K562 (cell line): ENCODE measurements around the gene ADPRM. TPM values are rescaled to one million over a fixed set of nuclear protein-coding genes. Genes with fewer than 3 reads are reported as not detected.
"Not testable (repeated sequence)": the region's sequence is repeated elsewhere in the genome, so short reads cannot be mapped to it uniquely, and the experiment has no call there.

Experiments
- ATAC-seq: fragments of 200-7000 bp; cut with Tn5 transposase; 3 replicates; pipeline ENCODE4 v1.9.1; 2020; ENCODE audit warnings: moderate library complexity
- BruUV-seq: library from RNA; stranded (reverse); fragments of 400-500 nt; replicated peaks from 2 replicates; lab custom pipeline; 2021; lab: Mats Ljungman, UMichigan
- CTCF ChIA-PET: fragments of 300-600 bp; formaldehyde crosslinking; extraction: SDS; loops from one replicate; lab custom pipeline; 2021; ENCODE audit warnings: low intra/inter-chr PET ratio; lab: Yijun Ruan, JAX
- POLR2A ChIA-PET: fragments of 300-600, 350-650 bp; sonication (Branson Sonifier 250); formaldehyde crosslinking; extraction: SDS; loops from one replicate; lab custom pipeline; 2021; ENCODE audit warnings: antibody characterized with exemption, inconsistent platforms; lab: Yijun Ruan, JAX
- DNase-seq, 4 experiments: peaks; one replicate each; pipeline versions ENCODE4 v3.0.0 to v3.0.0-alpha.2; 2011 to 2018; ENCODE audit warnings: low spot score in 3 of 4, mixed read lengths in 3 of 4; ENCODE audit errors: extremely low read depth in 1 of 4
- FAIRE-seq: peaks from 2 replicates; lab custom pipeline; 2011; peaks lifted over from hg19 to GRCh38; lab: Jason Lieb, UNC
- H2AFZ ChIP-seq: 2 replicates; pipeline ENCODE4 v1.6.0; 2011; ENCODE audit warnings: low read depth, low read length, control low read depth, inconsistent platforms
- H3K27ac ChIP-seq: fragments of 200-600 bp; 3 replicates; pipeline ENCODE4 v1.8.0; 2011; ENCODE audit warnings: low read depth, mild to moderate bottlenecking, control low read depth, inconsistent platforms, low read length, moderate library complexity, mixed read lengths; ENCODE audit errors: extremely low read depth
- H3K27me3 ChIP-seq, 2 experiments: fragments of 300-600 bp in 1 of 2; 2 replicates in 1 of 2; 3 replicates in 1 of 2; pipeline versions ENCODE4 v1.6.0 to v1.8.0; 2011; ENCODE audit warnings: inconsistent platforms in 2 of 2, low read length in 2 of 2, mild to moderate bottlenecking in 1 of 2, mixed read lengths in 1 of 2, moderate library complexity in 1 of 2; ENCODE audit not compliant: control insufficient read depth in 2 of 2, insufficient read depth in 2 of 2
- H3K36me3 ChIP-seq: fragments of 300-600 bp; 3 replicates; pipeline ENCODE4 v1.8.0; 2011; ENCODE audit warnings: mild to moderate bottlenecking, low read length, inconsistent platforms; ENCODE audit not compliant: control insufficient read depth, insufficient read depth
- H3K4me1 ChIP-seq, 2 experiments: fragments of 200-600 bp in 1 of 2; replicated peaks in 1 of 2; 2 replicates in 1 of 2; 3 replicates in 1 of 2; pipeline versions ENCODE4 v1.5.1 to v1.8.0; 2011; ENCODE audit warnings: inconsistent platforms in 2 of 2, low read length in 2 of 2, mild to moderate bottlenecking in 1 of 2, mixed read lengths in 1 of 2, moderate library complexity in 1 of 2; ENCODE audit not compliant: control insufficient read depth in 2 of 2, insufficient read depth in 2 of 2
- H3K4me2 ChIP-seq: 2 replicates; pipeline ENCODE4 v1.6.1; 2011; ENCODE audit warnings: low read length, control low read depth, inconsistent platforms, mixed read lengths; ENCODE audit not compliant: insufficient read depth
- H3K4me3 ChIP-seq: fragments of 200-600 bp; sonication (generic), shearing (Covaris generic); 2 replicates; pipeline ENCODE4 v1.5.1; 2016; ENCODE audit warnings: control low read depth, inconsistent platforms
- H3K79me2 ChIP-seq: fragments of 200-600 bp; 3 replicates; pipeline ENCODE4 v1.8.0; 2011; ENCODE audit warnings: low read length, inconsistent platforms; ENCODE audit not compliant: control insufficient read depth, insufficient read depth
- H3K9ac ChIP-seq, 2 experiments: 2 replicates each; pipeline versions ENCODE4 v1.6.0 to v1.6.1; 2011; ENCODE audit warnings: low read depth in 2 of 2, low read length in 2 of 2, control low read depth in 1 of 2, inconsistent platforms in 1 of 2, mild to moderate bottlenecking in 1 of 2, mixed read lengths in 1 of 2; ENCODE audit not compliant: insufficient read depth in 1 of 2
- H3K9me1 ChIP-seq: one replicate; pipeline ENCODE4 v1.6.0; 2011; ENCODE audit warnings: inconsistent platforms, mild to moderate bottlenecking, low read length, moderate library complexity; ENCODE audit not compliant: control insufficient read depth, insufficient read depth
- H3K9me3 ChIP-seq: replicated peaks from 2 replicates; pipeline ENCODE4 v1.5.1; 2011; ENCODE audit warnings: low read depth, low read length, inconsistent platforms; ENCODE audit not compliant: control insufficient read depth, insufficient read depth
- H4K20me1 ChIP-seq: replicated peaks from 2 replicates; pipeline ENCODE4 v1.6.1; 2011; ENCODE audit warnings: low read length, inconsistent platforms, mixed read lengths; ENCODE audit not compliant: control insufficient read depth, insufficient read depth
- CBX1 ChIP-seq: sonication (generic); IDR thresholded peaks from 2 replicates; pipeline ENCODE4 v1.6.1; 2016; ENCODE audit warnings: antibody characterized with exemption, low read depth, mild to moderate bottlenecking
- MCM5 ChIP-seq: fragments of 450-650 bp; IDR thresholded peaks from 2 replicates; pipeline ENCODE4 v1.6.1; 2016; ENCODE audit warnings: low read depth
- NEUROD1 ChIP-seq: fragments of 150-350 bp; IDR thresholded peaks from 2 replicates; pipeline ENCODE4 v1.6.1; 2014; ENCODE audit warnings: borderline replicate concordance, low read length, low read depth; ENCODE audit not compliant: partially characterized antibody
- ZNF431 ChIP-seq: sonication (generic); formaldehyde crosslinking; IDR thresholded peaks from 2 replicates; pipeline ENCODE4 v1.8.0; 2022; ENCODE audit warnings: mild to moderate bottlenecking, missing genetic modification reagents
- WGBS: fragments of 100-300 bp; shearing (Covaris generic); methylation state at CpG from one replicate; pipeline ENCODE4 v1.1.6; 2016; ENCODE audit warnings: low coverage, mixed read lengths; ENCODE audit not compliant: insufficient coverage; ENCODE audit errors: missing lambda C conversion rate; 5-methylcytosine and 5-hydroxymethylcytosine counted together
- in situ Hi-C: fragments of 300-500 bp; cut with MboI; formaldehyde crosslinking; loops from 4 replicates; pipeline ENCODE4 v1.15.0; 2018; ENCODE audit warnings: inconsistent platforms, mixed read lengths
- intact Hi-C: fragments of 100-400 bp; cut with micrococcal nuclease; formaldehyde crosslinking; loops from 2 replicates; pipeline ENCODE4 v1.14.2; 2022
- polyA plus RNA-seq, 8 experiments: library from polyadenylated mRNA; depleted of rRNA in 4 of 8; stranded (reverse) in 5 of 8; unstranded in 3 of 8; fragments of >200 nt; fragmentation: Nextera tagmentation in 2 of 8; fragmentation: Illumina TruSeq in 1 of 8; extraction: Ambion mirVana in 2 of 8; extraction: Trizol in 1 of 8; gene quantifications; 2 replicates each; pipeline versions ENCODE4 v1.2.1 to v1.2.3, GENCODE V29; 2011 to 2014; ENCODE audit warnings: inconsistent platforms in 1 of 8, missing spikeins in 1 of 8
- total RNA-seq, 7 experiments: library from RNA; depleted of rRNA in 6 of 7; stranded (reverse); fragments of >200 nt in 6 of 7; fragmentation: Illumina TruSeq in 2 of 7; extraction: Trizol in 2 of 7; gene quantifications; 2 replicates each; pipeline versions ENCODE4 v1.2.1 to v1.2.3, GENCODE V29; 2011 to 2021; ENCODE audit warnings: low replicate concordance in 1 of 7
- TF ChIP-seq, protein P1 (sequence below), 2 experiments: fragments of 450-650 bp in 1 of 2; sonication (generic) in 1 of 2; formaldehyde crosslinking in 1 of 2; IDR thresholded peaks in 1 of 2; conservative IDR thresholded peaks in 1 of 2; 2 replicates each; pipeline versions ENCODE4 v1.6.1 to v1.8.1; 2016 to 2023; ENCODE audit warnings: mild to moderate bottlenecking in 2 of 2, moderate library complexity in 2 of 2, inconsistent platforms in 1 of 2, missing genetic modification reagents in 1 of 2
- TF ChIP-seq, protein P2 (sequence below), 2 experiments: IDR thresholded peaks; 2 replicates each; pipeline ENCODE4 v1.6.1; 2012; ENCODE audit warnings: improper control_type of control experiment in 2 of 2, low read depth in 2 of 2, low read length in 2 of 2, borderline replicate concordance in 1 of 2
- TF ChIP-seq, protein P3 (sequence below): fragments of 450-650 bp; formaldehyde crosslinking; IDR thresholded peaks from 2 replicates; pipeline ENCODE4 v1.4.0; 2020; ENCODE audit warnings: mild to moderate bottlenecking, moderate library complexity

Gene ADPRM
- total and polyA plus RNA-seq, 9 of the 15 experiments (the other 6 are each of a cell fraction or from before 2014, with no cell fraction given), result 4.7 to 17.6 (median 6.2) TPM

DNA sequence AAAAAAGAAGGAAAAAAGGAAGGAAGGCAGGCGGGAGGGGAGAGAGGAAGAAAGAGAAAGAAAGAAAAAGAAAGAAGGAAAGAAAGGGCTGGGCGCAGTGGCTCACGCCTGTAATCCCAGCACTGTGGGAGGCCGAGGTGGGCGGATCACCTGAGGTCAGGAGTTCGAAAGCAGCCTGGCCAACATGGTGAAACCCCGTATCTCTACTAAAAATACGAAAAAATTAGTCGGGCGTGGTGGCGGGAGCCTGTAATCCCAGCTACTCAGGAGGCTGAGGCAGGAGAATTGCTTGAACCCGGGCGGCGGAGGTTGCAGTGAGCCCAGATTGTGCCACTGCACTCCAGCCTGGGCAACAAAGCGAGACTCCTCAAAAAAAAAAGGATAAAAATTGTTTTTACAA lies 32.9 kb downstream of the ADPRM start:
- H3K9ac ChIP-seq, H3K4me3 ChIP-seq, BruUV-seq, H3K4me1 ChIP-seq, CTCF ChIA-PET, H3K9me1 ChIP-seq, DNase-seq, H3K27me3 ChIP-seq, in situ Hi-C loops, H3K27ac ChIP-seq, POLR2A ChIA-PET, H3K36me3 ChIP-seq, H2AFZ ChIP-seq, H3K79me2 ChIP-seq, H3K9me3 ChIP-seq, FAIRE-seq, intact Hi-C loops, H3K4me2 ChIP-seq, H4K20me1 ChIP-seq, ATAC-seq: not testable (repeated sequence)
- WGBS, result 5% methylated on average over 10 of the region's 15 CpGs

DNA sequence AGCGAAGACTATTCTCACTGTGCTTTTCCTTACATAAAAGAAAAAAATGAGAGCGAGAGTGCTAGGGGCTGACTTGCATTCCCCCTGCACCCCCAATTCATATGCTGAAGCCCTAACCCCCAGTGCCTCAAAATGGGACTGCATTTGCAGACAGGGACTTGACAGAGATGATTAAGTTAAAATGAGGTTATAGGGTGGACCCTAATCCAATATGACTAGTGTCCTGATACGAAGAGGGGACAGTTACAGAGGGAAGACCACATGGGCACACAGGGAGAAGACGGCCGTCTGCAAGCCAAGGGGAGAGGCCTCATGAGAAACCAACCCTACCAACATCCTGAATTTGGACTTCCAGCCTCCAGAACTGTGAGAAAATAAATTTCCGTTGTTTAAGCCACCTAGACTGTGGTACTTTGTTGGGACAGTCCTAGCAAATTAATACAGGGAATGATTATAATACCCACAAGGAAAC lies 34.0 kb downstream of the ADPRM start:
- Histone ChIP-seq H4K20me1 (no peaks in the 10 kb centered on the region), H3K4me1 (0 out of 5 replicates have a peak, but pooled peaks cover 0 to 3% of the 10 kb centered on the region in 2 experiments), H3K27me3 (no peaks in the 10 kb centered on the region), H3K9me1 (no peaks in the 10 kb centered on the region), H3K27ac (no peak overlapping the region), H3K9ac (no peak overlapping the region), H3K36me3 (no peaks in the 10 kb centered on the region), H2AFZ (no peak overlapping the region), H3K79me2 (no peaks in the 10 kb centered on the region), H3K4me2 (no peak overlapping the region), H3K9me3 (no peaks in the 10 kb centered on the region), H3K4me3 (no peak overlapping the region)
- no peak for ATAC-seq
- no peak for DNase-seq
- in situ Hi-C loops (no loop called here), intact Hi-C loops (no loop called here)
- ChIA-PET CTCF (no interaction called here), POLR2A (interaction anchor here (0.6 kb wide), 1 partner anchor 885 kb away, joined by 3 read pairs; no protein-coding TSS in a partner anchor)
- WGBS, result 10% methylated on average over 4 of the region's 6 CpGs
- no TSS peak for BruUV-seq
- no peak for FAIRE-seq
- TF ChIP-seq ZNF431 (CRISPR knock-in tag) (no peak), MCM5 (no peak), NEUROD1 (no peak), CBX1 (no peak)
- TF ChIP-seq, protein P1, sequence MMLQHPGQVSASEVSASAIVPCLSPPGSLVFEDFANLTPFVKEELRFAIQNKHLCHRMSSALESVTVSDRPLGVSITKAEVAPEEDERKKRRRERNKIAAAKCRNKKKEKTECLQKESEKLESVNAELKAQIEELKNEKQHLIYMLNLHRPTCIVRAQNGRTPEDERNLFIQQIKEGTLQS (IDR thresholded peaks at IDR 0.05), result no peak
- TF ChIP-seq, protein P1 (CRISPR knock-in tag; conservative IDR thresholded peaks at IDR 0.05), result no peak
- TF ChIP-seq, protein P2, sequence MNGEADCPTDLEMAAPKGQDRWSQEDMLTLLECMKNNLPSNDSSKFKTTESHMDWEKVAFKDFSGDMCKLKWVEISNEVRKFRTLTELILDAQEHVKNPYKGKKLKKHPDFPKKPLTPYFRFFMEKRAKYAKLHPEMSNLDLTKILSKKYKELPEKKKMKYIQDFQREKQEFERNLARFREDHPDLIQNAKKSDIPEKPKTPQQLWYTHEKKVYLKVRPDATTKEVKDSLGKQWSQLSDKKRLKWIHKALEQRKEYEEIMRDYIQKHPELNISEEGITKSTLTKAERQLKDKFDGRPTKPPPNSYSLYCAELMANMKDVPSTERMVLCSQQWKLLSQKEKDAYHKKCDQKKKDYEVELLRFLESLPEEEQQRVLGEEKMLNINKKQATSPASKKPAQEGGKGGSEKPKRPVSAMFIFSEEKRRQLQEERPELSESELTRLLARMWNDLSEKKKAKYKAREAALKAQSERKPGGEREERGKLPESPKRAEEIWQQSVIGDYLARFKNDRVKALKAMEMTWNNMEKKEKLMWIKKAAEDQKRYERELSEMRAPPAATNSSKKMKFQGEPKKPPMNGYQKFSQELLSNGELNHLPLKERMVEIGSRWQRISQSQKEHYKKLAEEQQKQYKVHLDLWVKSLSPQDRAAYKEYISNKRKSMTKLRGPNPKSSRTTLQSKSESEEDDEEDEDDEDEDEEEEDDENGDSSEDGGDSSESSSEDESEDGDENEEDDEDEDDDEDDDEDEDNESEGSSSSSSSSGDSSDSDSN (IDR thresholded peaks at IDR 0.05; ENCODE audit: borderline replicate concordance in 1 of 2, low read depth in 2 of 2, low read length in 2 of 2), result no peak
- TF ChIP-seq, protein P3, sequence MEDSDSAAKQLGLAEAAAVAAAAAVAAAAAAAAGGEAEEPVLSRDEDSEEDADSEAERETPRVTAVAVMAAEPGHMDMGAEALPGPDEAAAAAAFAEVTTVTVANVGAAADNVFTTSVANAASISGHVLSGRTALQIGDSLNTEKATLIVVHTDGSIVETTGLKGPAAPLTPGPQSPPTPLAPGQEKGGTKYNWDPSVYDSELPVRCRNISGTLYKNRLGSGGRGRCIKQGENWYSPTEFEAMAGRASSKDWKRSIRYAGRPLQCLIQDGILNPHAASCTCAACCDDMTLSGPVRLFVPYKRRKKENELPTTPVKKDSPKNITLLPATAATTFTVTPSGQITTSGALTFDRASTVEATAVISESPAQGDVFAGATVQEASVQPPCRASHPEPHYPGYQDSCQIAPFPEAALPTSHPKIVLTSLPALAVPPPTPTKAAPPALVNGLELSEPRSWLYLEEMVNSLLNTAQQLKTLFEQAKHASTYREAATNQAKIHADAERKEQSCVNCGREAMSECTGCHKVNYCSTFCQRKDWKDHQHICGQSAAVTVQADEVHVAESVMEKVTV, result no peak
